ENCODE measurements around the gene DTNBP1.

DNA sequence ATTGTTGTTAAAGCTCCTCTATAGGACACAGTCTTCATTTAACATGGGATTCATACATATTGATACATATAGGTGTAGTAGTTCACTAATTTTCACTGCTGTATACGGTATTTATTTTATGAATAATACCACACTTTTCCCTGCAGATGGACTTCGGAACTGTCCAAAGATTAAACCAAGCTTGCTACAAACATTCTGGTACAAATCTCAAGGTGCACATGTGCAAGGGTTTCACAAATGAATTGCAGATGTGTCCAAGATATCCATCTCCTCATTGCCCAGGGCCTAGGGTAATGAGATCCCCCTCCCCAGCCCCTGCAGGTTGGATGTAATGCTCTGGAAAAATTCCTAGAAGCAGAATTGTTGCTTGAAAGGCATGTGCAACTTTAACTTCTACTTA lies 31.4 kb downstream of the DTNBP1 start:
- no peak for TF ChIP-seq CTCF (conservative IDR thresholded peaks at IDR 0.05; ENCODE audit: low read depth, low read length)
- TF ChIP-seq EZH2 (IDR thresholded peaks at IDR 0.05; ENCODE audit: borderline replicate concordance, low read depth, low read length, poor library complexity, severe bottlenecking) = no peak

Data from A673 (cell line).